ENCODE data around the gene SLC35E3. TPM values are rescaled to one million over a fixed set of nuclear protein-coding genes. Genes with fewer than 3 reads are reported as not detected.

Gene SLC35E3
- 1.8 and 2.4 TPM in 2 replicates for total RNA-seq

DNA sequence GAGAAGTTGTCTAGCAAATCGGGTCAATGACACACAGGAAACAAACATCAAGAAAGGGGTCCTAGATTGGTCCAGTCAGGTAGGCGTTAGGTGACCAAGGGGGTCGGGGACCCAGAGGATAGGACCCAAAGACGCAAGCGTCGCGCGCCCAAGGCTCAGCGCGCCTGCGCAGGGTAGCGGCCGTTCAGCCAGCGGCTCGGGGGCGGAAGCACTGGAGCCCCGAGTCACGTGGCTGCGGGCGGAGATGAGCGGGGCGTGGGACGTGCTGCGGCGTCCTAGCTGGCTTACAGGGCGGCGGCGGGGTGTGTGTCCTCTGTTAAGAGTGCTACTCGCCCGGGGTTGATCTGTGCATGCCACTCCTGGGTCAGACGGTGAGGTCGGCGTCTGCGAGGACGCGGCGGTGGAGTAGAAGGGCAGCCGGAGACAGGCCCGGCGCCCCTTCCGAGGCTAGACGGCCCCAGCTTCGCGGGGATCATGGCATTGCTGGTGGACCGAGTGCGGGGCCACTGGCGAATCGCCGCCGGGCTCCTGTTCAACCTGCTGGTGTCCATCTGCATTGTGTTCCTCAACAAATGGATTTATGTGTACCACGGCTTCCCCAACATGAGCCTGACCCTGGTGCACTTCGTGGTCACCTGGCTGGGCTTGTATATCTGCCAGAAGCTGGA lies at the start of gene SLC35E3:
SLC35E3 (plus strand) TSS at position 273 of the 668 bp plus-strand sequence; CDS start at position 475, 202 bp downstream.

DNA sequence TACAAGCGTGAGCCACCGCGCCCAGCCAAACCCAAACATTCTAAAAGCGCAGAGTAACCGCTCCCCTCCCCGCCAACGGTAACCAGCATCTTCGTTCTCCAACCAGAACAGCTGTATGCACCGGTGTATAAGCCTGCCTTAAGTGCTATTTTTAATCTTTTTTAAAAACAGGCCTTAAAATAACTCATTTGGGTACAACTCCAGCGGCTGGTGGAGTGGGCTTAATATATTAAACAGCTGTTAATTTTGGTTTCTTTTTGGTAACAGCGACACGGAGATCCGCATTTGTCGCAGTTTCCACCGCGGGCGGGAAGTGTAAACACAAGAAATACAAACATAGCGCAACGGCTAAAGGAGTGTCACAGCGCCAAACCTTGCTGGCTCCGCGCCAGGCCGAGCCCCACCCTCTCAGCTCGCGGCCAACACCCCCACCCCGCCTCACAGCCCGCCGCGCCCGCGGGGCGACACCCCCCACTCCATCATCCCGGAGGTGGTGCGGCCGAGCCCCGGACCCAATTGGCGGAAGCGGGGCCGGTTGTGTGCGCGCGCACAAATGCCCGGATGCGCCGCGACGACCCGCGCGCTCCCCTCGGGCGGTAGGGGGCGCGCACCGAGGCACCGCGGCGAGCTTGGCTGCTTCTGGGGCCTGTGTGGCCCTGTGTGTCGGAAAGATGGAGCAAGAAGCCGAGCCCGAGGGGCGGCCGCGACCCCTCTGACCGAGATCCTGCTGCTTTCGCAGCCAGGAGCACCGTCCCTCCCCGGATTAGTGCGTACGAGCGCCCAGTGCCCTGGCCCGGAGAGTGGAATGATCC lies 61.8 kb downstream of the SLC35E3 start, which contains the start of gene MDM2:
MDM2 (plus strand) TSS at position 602 of the 812 bp plus-strand sequence. CDS start 301 bp downstream, outside the sequence.

Other genes with a start within 250 kb of the SLC35E3 start
- gene RAP1B, start 135.3 kb upstream of the SLC35E3 start, total RNA-seq: 146 and 216 TPM in 2 replicates
- gene NUP107, start 59.2 kb upstream of the SLC35E3 start, total RNA-seq: 47.4 and 57.0 TPM in 2 replicates
- 41.8 and 43.5 TPM in 2 replicates for gene MDM2, start 62.0 kb downstream of the SLC35E3 start, total RNA-seq
- 6.4 and 7.4 TPM in 2 replicates for gene CPM, start 187.0 kb downstream of the SLC35E3 start, total RNA-seq

All from bronchus fibroblast of lung (primary cell).